PFSK-1 (cell line): Measurements from ENCODE around the gene PFKP.

Source experiments
- FOXP2 ChIP-seq: optimal IDR thresholded peaks from 2 replicates; pipeline ENCODE3; 2011; ENCODE audit warnings: borderline replicate concordance, control low read depth, inconsistent platforms; ENCODE audit not compliant: insufficient read depth; ENCODE audit errors: extremely low read length, extremely low read depth
- POLR2AphosphoS5 ChIP-seq: IDR thresholded peaks from 2 replicates; pipeline ENCODE4 v1.6.1; 2012; ENCODE audit warnings: low read depth, mild to moderate bottlenecking, control low read depth, low read length, moderate library complexity
- SIN3A ChIP-seq: IDR thresholded peaks from 2 replicates; pipeline ENCODE4 v1.6.1; 2012; ENCODE audit warnings: mild to moderate bottlenecking, low read length, moderate library complexity, borderline replicate concordance; ENCODE audit not compliant: insufficient read depth
- TAF1 ChIP-seq: IDR thresholded peaks from 2 replicates; pipeline ENCODE4 v1.6.1; 2012; ENCODE audit warnings: low read length, control low read depth, borderline replicate concordance; ENCODE audit not compliant: insufficient read depth
- TF ChIP-seq, protein P1 (sequence below), 2 experiments: IDR thresholded peaks; 2 replicates each; pipeline versions ENCODE4 v1.6.1 to v1.8.0; 2011 to 2012; ENCODE audit warnings: low read depth in 2 of 2, low read length in 2 of 2, control low read depth in 1 of 2, inconsistent platforms in 1 of 2, mild to moderate bottlenecking in 1 of 2, moderate library complexity in 1 of 2; ENCODE audit not compliant: insufficient read depth in 1 of 2

Gene PFKP

DNA sequence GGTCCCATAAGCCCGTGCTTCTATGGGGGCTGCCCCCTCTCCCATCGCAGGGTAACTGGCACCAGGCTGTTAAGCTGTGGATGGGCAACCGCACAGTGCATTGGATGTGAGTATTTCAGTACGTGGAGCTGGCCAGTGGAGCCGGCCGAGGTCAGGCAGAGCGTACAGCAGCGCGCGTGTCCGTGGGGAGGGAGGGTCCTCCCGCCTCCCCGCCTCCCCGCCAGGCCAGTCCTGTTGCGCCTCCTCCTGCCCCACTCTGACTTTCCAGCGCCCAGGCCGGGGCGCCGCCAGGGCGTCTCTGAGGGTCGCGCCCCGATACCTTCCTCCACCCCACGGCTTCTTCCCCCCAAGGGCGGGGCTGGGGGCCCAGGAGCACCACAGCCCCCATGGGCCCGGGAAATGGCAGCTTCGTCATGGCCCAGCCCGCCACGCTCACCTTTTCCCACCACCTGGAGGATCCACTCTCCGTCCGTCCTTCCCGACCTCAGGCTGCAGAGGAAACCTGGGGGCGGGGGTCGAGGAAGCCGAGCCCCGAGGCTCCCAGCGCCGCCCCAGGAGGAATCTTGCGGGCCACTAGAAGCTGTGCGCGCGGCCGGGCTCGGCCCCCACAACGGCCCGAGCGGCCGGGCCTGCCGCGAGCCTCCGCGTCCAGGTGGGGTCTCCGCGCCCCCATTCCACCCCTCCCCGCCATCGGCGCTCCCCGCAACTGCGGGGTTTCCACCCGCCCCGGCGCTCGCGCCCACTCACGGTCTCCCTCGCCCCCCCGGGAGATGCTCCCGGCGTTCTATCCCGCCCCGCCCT, 831 bp upstream of the PFKP start:
- TF ChIP-seq POLR2AphosphoS5 (no peak), TAF1 (no peak), SIN3A (no peak), FOXP2 (no peak)
- TF ChIP-seq, protein P1, sequence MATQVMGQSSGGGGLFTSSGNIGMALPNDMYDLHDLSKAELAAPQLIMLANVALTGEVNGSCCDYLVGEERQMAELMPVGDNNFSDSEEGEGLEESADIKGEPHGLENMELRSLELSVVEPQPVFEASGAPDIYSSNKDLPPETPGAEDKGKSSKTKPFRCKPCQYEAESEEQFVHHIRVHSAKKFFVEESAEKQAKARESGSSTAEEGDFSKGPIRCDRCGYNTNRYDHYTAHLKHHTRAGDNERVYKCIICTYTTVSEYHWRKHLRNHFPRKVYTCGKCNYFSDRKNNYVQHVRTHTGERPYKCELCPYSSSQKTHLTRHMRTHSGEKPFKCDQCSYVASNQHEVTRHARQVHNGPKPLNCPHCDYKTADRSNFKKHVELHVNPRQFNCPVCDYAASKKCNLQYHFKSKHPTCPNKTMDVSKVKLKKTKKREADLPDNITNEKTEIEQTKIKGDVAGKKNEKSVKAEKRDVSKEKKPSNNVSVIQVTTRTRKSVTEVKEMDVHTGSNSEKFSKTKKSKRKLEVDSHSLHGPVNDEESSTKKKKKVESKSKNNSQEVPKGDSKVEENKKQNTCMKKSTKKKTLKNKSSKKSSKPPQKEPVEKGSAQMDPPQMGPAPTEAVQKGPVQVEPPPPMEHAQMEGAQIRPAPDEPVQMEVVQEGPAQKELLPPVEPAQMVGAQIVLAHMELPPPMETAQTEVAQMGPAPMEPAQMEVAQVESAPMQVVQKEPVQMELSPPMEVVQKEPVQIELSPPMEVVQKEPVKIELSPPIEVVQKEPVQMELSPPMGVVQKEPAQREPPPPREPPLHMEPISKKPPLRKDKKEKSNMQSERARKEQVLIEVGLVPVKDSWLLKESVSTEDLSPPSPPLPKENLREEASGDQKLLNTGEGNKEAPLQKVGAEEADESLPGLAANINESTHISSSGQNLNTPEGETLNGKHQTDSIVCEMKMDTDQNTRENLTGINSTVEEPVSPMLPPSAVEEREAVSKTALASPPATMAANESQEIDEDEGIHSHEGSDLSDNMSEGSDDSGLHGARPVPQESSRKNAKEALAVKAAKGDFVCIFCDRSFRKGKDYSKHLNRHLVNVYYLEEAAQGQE (IDR thresholded peaks at IDR 0.05; ENCODE audit: insufficient read depth in 1 of 2, low read depth in 2 of 2, low read length in 2 of 2) = no peak

DNA sequence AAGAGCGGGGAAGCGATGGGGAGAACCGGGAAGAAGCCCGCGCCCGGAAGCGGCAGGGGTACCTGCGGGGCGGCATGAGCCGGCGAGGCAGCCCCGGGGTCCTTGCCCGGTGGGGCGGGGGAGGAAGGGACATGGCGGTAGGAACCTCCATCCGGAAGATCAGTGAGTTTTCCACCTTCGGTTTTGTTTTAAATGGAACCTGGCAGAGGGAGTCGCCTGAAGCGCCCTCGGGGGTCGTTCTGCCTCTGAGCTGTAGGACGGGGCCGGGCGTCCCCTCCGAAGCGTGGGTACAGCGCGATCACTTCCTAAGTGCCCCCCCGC, 471 bp downstream of the PFKP start:
- no peak for TF ChIP-seq FOXP2
- TF ChIP-seq POLR2AphosphoS5 = no peak; the same call in 1 of the 2 replicates
- TF ChIP-seq SIN3A = no peak
- no peak for TF ChIP-seq TAF1
- TF ChIP-seq, protein P1 (IDR thresholded peaks at IDR 0.05; ENCODE audit: insufficient read depth in 1 of 2, low read depth in 2 of 2, low read length in 2 of 2) = no peak

DNA sequence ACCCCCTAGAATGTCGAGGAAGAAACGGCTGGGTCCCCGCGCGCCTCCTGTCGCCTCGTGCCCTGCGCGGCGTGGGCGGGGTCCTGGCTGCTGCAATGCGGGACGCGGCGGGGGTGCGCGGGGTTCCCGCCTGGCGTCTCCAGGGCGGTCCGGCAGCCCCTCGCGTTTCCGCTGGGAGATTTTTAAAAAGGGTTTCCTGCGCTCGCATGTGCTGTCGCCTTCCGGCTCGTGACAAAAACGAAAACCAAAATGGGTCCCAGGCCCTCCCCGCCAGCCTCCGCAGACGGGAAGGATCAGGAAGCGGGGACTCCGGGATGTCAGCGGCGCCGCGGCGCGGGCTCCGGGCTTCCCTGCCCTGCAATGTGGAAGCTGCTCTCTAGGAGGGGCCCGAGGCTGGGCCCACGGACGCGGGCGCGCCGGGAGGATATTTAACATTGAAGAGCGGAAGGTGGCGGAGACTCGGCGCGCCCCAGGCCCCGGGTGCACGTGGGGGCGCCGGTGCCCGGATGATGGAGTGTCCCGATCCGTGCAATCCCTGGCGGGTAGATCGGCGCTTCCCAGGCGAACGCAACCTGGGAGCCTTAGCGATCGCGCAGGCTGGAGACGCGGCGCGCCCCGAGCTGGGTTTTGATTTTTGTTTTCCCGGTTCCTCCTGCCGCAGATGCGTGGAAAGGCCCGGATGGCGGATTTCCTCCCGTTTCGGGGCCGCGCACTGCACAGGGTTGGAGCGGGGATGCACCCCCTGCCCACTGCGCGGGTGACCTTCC, 1.0 kb downstream of the PFKP start:
- peak; percentile 42 for TF ChIP-seq POLR2AphosphoS5
- no peak for TF ChIP-seq TAF1
- TF ChIP-seq, protein P1 (IDR thresholded peaks at IDR 0.05; ENCODE audit: insufficient read depth in 1 of 2, low read depth in 2 of 2, low read length in 2 of 2) = no peak
- TF ChIP-seq FOXP2 = peak; percentile 32
- TF ChIP-seq SIN3A = 0 out of 2 replicates have a peak, but pooled peaks have one; percentile 48

DNA sequence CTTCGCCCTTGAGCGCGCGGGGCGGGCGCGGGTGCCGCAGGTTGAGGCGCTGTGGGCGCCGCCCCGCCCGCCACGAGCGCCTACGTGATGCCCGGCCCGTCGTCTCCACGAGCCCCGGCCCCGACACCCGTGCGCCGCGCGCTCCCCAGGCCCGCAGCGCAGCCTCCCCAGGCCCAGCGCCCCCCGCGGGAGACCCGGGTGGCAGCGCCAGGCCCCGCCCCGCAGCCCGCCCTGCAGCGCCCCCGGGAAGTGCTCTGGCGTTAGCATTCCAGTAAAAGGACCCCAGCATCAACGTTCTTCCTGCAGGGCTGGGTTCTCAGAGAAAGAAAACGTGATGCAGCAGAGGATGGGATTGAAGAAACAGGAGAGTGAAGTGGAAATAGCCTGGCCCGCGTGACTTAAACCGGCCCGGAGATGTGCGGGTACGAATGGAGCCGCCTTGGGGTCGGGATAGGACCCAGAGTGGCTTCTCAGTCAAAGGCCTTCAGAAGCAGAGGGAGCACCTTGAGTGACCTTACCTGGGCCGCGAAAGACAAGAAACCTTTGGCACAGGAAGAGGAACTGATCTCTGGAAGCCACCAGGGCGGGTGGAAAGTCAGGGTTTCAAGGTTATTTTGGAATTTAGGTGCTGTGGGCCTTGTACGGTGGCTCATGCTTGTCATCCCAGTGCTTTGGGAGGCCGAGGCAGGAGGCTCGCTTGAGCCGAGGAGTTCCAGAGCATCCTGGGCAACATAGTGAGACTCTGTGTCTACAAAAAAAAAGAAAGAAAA, 1.8 kb downstream of the PFKP start:
- no peak for TF ChIP-seq SIN3A
- no peak for TF ChIP-seq POLR2AphosphoS5
- TF ChIP-seq, protein P1 (IDR thresholded peaks at IDR 0.05; ENCODE audit: insufficient read depth in 1 of 2, low read depth in 2 of 2, low read length in 2 of 2) = no peak
- no peak for TF ChIP-seq TAF1
- TF ChIP-seq FOXP2 = no peak
